ENCODE measurements around the gene TRIM7.
"Not testable (repeated sequence)": the region's sequence is repeated elsewhere in the genome, so short reads cannot be mapped to it uniquely, and the experiment has no call there.

Gene TRIM7

GRCh38 chr5:181214249-181214648, 9.3 kb upstream of the TRIM7 start:
- not testable (repeated sequence) for DNase-seq (ENCODE audit: extremely low read depth in 1 of 2, low read depth in 1 of 2)

- no peak for DNase-seq (ENCODE audit: extremely low read depth in 1 of 2, low read depth in 1 of 2)
These were observed 7.9 kb upstream of the TRIM7 start for GRCh38 chr5:181212934-181213333.

- no peak for DNase-seq (ENCODE audit: extremely low read depth in 1 of 2, low read depth in 1 of 2)
These were observed 7.1 kb upstream of the TRIM7 start for GRCh38 chr5:181212080-181212479.

- no peak for DNase-seq (ENCODE audit: extremely low read depth in 1 of 2, low read depth in 1 of 2)
These were observed 6.2 kb upstream of the TRIM7 start for GRCh38 chr5:181211208-181211607.

- DNase-seq (ENCODE audit: extremely low read depth in 1 of 2, low read depth in 1 of 2) = not testable (repeated sequence)
These were observed 5.7 kb upstream of the TRIM7 start for GRCh38 chr5:181210698-181211097.

- not testable (repeated sequence) for DNase-seq (ENCODE audit: extremely low read depth in 1 of 2, low read depth in 1 of 2)
These were observed 5.2 kb upstream of the TRIM7 start for GRCh38 chr5:181210148-181210547.

GRCh38 chr5:181209006-181209405, 4.0 kb upstream of the TRIM7 start:
- DNase-seq (ENCODE audit: extremely low read depth in 1 of 2, low read depth in 1 of 2) = not testable (repeated sequence)

GRCh38 chr5:181207960-181208253, 2.9 kb upstream of the TRIM7 start:
- DNase-seq (ENCODE audit: extremely low read depth in 1 of 2, low read depth in 1 of 2) = no peak

- DNase-seq (ENCODE audit: extremely low read depth in 1 of 2, low read depth in 1 of 2) = peak; percentile 73 to 81
These were observed 2.4 kb upstream of the TRIM7 start for GRCh38 chr5:181207214-181207959.

GRCh38 chr5:181205761-181206649, 1.0 kb upstream of the TRIM7 start:
- DNase-seq (ENCODE audit: extremely low read depth in 1 of 2, low read depth in 1 of 2) = no peak

- DNase-seq (ENCODE audit: extremely low read depth in 1 of 2, low read depth in 1 of 2) = no peak
These were observed 727 bp downstream of the TRIM7 start for GRCh38 chr5:181204113-181204825.

GRCh38 chr5:181203777-181204112, 1.3 kb downstream of the TRIM7 start:
- DNase-seq (ENCODE audit: extremely low read depth in 1 of 2, low read depth in 1 of 2) = no peak

GRCh38 chr5:181203093-181203711, 1.8 kb downstream of the TRIM7 start:
- DNase-seq (ENCODE audit: extremely low read depth in 1 of 2, low read depth in 1 of 2) = no peak

GRCh38 chr5:181200816-181201215, 4.2 kb downstream of the TRIM7 start:
- no peak for DNase-seq (ENCODE audit: extremely low read depth in 1 of 2, low read depth in 1 of 2)

- DNase-seq (ENCODE audit: extremely low read depth in 1 of 2, low read depth in 1 of 2) = no peak
These were observed 4.9 kb downstream of the TRIM7 start for GRCh38 chr5:181199881-181200638.

- DNase-seq (ENCODE audit: extremely low read depth in 1 of 2, low read depth in 1 of 2) = no peak
These were observed 6.0 kb downstream of the TRIM7 start for GRCh38 chr5:181198905-181199519.

- no peak for DNase-seq (ENCODE audit: extremely low read depth in 1 of 2, low read depth in 1 of 2)
These were observed 6.8 kb downstream of the TRIM7 start for GRCh38 chr5:181198106-181198685.

- DNase-seq (ENCODE audit: extremely low read depth in 1 of 2, low read depth in 1 of 2) = no peak
These were observed 7.6 kb downstream of the TRIM7 start for GRCh38 chr5:181197326-181197951.

GRCh38 chr5:181195249-181195761, 9.7 kb downstream of the TRIM7 start:
- DNase-seq (ENCODE audit: extremely low read depth in 1 of 2, low read depth in 1 of 2) = no peak

Data from stimulated activated CD8-positive, alpha-beta memory T cell treated with anti-CD3 and anti-CD28 coated beads, Interleukin-7, amount 100 ng/mL, for 48 hours (primary cell).